ENCODE results near the gene HIVEP1.

The HIVEP1 gene

GRCh38 chr6:12066297-12066696 is 54.2 kb downstream of the HIVEP1 start:
- DNase-seq (ENCODE audit: low read depth), result peak; percentile 39

GRCh38 chr6:12068899-12069557 is 56.9 kb downstream of the HIVEP1 start:
- no peak for TF ChIP-seq CTCF (IDR thresholded peaks at IDR 0.05; ENCODE audit: low read length, missing control alignments)
- no peak for DNase-seq (ENCODE audit: low read depth)

More at GRCh38 chr6:12066297-12066696, 54.2 kb downstream of the HIVEP1 start:
- H3K4me3 ChIP-seq (replicated peaks; ENCODE audit: low read depth, low read length), result no peak overlapping the region
- TF ChIP-seq CTCF (IDR thresholded peaks at IDR 0.05; ENCODE audit: low read length, missing control alignments), result no peak

GRCh38 chr6:12069891-12070529 is 57.9 kb downstream of the HIVEP1 start:
- H3K4me3 ChIP-seq (replicated peaks; ENCODE audit: low read depth, low read length), result no peak overlapping the region
- no peak for TF ChIP-seq CTCF (IDR thresholded peaks at IDR 0.05; ENCODE audit: low read length, missing control alignments)
- no peak for DNase-seq (ENCODE audit: low read depth)

More at GRCh38 chr6:12068899-12069557, 56.9 kb downstream of the HIVEP1 start:
- H3K4me3 ChIP-seq (replicated peaks; ENCODE audit: low read depth, low read length), result no peak overlapping the region

- no peak for DNase-seq (ENCODE audit: low read depth)
- no peak for TF ChIP-seq CTCF (IDR thresholded peaks at IDR 0.05; ENCODE audit: low read length, missing control alignments)
- no peak overlapping the region for H3K4me3 ChIP-seq (replicated peaks; ENCODE audit: low read depth, low read length)
Observed at GRCh38 chr6:12071064-12071615, 59.0 kb downstream of the HIVEP1 start.

- TF ChIP-seq CTCF (IDR thresholded peaks at IDR 0.05; ENCODE audit: low read length, missing control alignments), result peak; percentile 51
- DNase-seq (ENCODE audit: low read depth), result peak; percentile 39
- H3K4me3 ChIP-seq (replicated peaks; ENCODE audit: low read depth, low read length), result no peak overlapping the region
Observed at GRCh38 chr6:12075067-12075563, 63.0 kb downstream of the HIVEP1 start.

- DNase-seq (ENCODE audit: low read depth), result no peak
- TF ChIP-seq CTCF (IDR thresholded peaks at IDR 0.05; ENCODE audit: low read length, missing control alignments), result no peak
- H3K4me3 ChIP-seq (replicated peaks; ENCODE audit: low read depth, low read length), result no peak overlapping the region
Observed at GRCh38 chr6:12077021-12077710, 65.1 kb downstream of the HIVEP1 start.

Measured in fibroblast of pulmonary artery (primary cell).